ENCODE measurements around the gene CRY2.

Gene CRY2

DNA sequence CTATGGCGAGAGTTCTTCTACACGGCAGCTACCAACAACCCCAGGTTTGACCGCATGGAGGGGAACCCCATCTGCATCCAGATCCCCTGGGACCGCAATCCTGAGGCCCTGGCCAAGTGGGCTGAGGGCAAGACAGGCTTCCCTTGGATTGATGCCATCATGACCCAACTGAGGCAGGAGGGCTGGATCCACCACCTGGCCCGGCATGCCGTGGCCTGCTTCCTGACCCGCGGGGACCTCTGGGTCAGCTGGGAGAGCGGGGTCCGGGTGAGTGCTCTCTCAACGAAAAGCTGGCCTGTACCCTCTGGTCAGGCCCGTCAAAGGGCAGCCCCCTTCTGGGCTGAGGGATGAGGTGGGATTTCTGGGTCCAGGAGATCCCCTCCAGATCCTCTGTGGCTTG is 22.3 kb downstream of the CRY2 start:
- no peak overlapping the region for H3K4me3 ChIP-seq (replicated peaks in 1 of 2; ENCODE audit: low read depth in 2 of 2, low read length in 2 of 2)
- TF ChIP-seq, protein P1, sequence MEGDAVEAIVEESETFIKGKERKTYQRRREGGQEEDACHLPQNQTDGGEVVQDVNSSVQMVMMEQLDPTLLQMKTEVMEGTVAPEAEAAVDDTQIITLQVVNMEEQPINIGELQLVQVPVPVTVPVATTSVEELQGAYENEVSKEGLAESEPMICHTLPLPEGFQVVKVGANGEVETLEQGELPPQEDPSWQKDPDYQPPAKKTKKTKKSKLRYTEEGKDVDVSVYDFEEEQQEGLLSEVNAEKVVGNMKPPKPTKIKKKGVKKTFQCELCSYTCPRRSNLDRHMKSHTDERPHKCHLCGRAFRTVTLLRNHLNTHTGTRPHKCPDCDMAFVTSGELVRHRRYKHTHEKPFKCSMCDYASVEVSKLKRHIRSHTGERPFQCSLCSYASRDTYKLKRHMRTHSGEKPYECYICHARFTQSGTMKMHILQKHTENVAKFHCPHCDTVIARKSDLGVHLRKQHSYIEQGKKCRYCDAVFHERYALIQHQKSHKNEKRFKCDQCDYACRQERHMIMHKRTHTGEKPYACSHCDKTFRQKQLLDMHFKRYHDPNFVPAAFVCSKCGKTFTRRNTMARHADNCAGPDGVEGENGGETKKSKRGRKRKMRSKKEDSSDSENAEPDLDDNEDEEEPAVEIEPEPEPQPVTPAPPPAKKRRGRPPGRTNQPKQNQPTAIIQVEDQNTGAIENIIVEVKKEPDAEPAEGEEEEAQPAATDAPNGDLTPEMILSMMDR (IDR thresholded peaks at IDR 0.05; ENCODE audit: low read depth, low read length), result no peak
- no peak for DNase-seq (ENCODE audit: low read depth in 2 of 2)

DNA sequence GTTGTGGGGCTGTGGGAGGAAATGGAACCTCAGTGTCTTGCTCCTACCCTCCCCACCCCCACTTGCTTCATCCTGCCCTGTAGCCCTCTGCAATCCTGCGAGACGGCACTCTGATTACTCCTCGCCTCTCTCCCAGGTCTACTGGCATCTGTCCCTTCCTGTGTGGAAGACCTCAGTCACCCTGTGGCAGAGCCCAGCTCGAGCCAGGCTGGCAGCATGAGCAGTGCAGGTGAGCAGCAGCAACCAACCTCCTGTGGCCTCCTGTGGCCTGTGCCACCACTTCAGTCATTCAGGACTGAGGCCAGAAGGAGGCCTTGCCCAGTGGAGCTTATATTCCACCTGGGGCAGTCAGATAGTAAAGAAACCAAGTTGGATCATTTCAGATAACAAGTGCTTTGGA is 23.4 kb downstream of the CRY2 start:
- H3K4me3 ChIP-seq (replicated peaks in 1 of 2; ENCODE audit: low read depth in 2 of 2, low read length in 2 of 2), result no peak overlapping the region
- TF ChIP-seq, protein P1 (IDR thresholded peaks at IDR 0.05; ENCODE audit: low read depth, low read length), result no peak
- no peak for DNase-seq (ENCODE audit: low read depth in 2 of 2)

DNA sequence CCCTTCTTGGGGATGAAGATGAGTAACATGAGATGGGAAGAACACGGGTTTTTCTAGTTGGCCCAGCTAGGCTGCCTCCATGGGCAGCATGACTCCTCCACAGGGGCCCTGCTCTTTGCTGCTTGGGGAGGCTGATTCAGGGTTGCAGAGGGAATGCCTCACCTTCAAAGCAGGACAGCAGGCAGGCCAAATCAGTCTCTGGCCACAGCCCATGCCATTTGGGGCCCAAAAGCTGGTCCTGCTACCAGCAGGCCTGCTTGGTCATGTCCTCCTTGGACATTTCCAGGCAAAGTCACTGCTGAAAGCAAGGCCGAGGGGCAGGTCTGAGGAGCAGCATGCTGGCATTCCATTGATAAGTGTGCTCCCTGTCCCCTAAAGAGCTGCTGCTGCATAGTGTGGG is 24.4 kb downstream of the CRY2 start:
- no peak overlapping the region for H3K4me3 ChIP-seq (replicated peaks in 1 of 2; ENCODE audit: low read depth in 2 of 2, low read length in 2 of 2)
- TF ChIP-seq, protein P1 (IDR thresholded peaks at IDR 0.05; ENCODE audit: low read depth, low read length), result no peak
- DNase-seq (ENCODE audit: low read depth in 2 of 2), result no peak

DNA sequence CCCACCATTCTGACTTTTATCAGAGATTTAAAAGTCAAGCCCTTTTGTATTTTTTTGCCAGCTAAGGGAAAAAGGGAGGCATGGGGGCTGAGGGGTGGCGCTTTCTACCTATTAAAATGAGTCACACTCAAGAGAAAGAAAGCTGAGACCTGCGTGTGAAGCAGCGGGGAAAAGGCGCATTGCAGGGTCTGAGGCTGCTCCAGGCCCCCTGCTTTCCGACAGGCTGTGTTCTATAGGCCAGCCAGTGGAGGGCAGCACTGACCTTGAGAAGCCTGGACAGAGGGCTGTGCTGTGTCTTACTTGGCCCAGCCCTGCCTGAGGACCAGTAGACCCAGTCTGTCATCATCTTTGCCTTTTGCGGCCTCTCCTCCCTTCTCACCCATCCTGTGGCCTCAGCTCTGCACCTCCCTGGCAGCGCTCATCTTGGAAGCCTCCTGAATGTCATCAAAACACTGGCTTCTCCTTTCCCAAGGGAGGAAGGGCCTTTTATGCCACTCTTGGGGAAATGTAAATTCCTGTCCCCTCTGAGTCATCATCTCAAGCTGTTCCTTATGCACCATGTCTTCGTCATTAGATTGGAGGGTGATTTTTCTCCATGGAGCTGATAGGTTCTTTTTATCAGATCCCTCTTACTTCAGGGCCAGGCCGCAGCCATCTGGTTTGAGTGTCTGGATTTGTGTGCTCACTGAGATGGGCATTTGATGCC is 25.5 kb downstream of the CRY2 start:
- H3K4me3 ChIP-seq (replicated peaks in 1 of 2; ENCODE audit: low read depth in 2 of 2, low read length in 2 of 2), result no peak overlapping the region
- DNase-seq (ENCODE audit: low read depth in 2 of 2), result peak; percentile 80 to 84
- TF ChIP-seq, protein P1 (IDR thresholded peaks at IDR 0.05; ENCODE audit: low read depth, low read length), result peak; percentile 86

DNA sequence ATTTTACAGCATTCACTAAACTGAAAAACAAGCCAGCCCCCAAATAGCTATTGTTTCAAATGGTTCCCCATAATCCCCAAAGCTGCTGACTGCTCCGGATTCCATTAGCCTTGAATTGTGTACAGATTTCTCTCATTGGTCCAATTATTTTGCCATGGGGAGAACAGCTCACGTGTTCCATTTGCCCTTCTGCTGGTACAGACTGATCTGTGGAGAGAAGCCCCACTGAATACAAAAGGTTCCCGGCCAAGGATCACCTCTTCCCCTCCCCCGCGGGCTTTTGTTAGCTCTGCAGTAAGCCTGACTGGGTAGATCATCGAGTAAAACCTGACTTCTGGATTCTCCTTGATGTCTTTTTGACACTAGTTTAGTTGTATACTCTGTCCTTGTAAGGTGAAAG is 29.1 kb downstream of the CRY2 start:
- H3K4me3 ChIP-seq (replicated peaks in 1 of 2; ENCODE audit: low read depth in 2 of 2, low read length in 2 of 2), result no peak overlapping the region
- DNase-seq (ENCODE audit: low read depth in 2 of 2), result no peak
- TF ChIP-seq, protein P1 (IDR thresholded peaks at IDR 0.05; ENCODE audit: low read depth, low read length), result no peak

DNA sequence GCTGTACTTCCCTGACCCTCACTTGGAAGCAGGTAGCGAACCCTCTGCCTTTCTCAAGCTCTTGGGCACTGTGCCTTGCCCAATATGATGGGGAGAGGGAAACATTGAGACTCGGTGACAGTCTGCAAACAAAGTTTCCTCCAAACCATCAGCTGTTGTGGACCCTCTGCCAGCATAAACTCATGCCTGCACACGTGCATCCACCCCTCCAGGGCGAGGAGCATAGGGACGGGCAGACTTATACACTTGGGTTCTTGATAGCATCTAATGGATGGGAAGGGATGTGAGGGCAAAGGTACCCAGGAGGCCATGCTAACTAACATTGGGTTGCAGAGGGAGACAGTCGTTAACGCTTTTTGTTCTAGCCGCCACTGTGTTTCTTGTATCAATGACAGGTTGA is 29.9 kb downstream of the CRY2 start:
- TF ChIP-seq, protein P1 (IDR thresholded peaks at IDR 0.05; ENCODE audit: low read depth, low read length), result no peak

DNA sequence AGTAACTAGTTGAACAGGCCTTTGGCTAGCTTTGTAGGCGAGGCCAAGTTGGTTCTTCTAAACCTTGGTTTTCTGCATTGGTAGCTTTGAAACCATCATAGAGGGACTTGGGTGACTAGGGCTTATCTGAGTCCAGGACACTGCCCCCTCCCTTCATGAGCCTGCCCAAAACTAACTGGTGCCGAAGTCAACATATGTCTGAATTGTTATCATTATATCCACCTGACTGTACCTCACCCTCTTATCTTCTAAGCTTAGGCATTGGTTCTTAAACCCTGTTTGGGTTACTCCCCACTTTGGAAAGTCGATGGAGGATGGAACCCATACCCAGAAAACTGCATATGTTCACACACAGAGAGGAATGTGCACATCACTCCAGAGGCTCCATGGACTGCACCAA is 30.6 kb downstream of the CRY2 start:
- TF ChIP-seq, protein P1 (IDR thresholded peaks at IDR 0.05; ENCODE audit: low read depth, low read length), result no peak
- no peak overlapping the region for H3K4me3 ChIP-seq (replicated peaks in 1 of 2; ENCODE audit: low read depth in 2 of 2, low read length in 2 of 2)
- DNase-seq (ENCODE audit: low read depth in 2 of 2), result no peak

More for the DNA sequence above, 29.9 kb downstream of the CRY2 start:
- no peak overlapping the region for H3K4me3 ChIP-seq (replicated peaks in 1 of 2; ENCODE audit: low read depth in 2 of 2, low read length in 2 of 2)
- no peak for DNase-seq (ENCODE audit: low read depth in 2 of 2)

Data from cardiac fibroblast (primary cell).